ENCODE data around the gene SCN10A.

The SCN10A gene

GRCh38 chr3:38746641-38747040 is 69.4 kb downstream of the SCN10A start:
- no peak overlapping the region for H3K4me3 ChIP-seq (ENCODE audit: severe bottlenecking)
- no peaks in the 10 kb centered on the region for H3K4me1 ChIP-seq (ENCODE audit: insufficient read depth, poor library complexity, severe bottlenecking)
- DNase-seq (ENCODE audit: low spot score), result no peak
- H3K27ac ChIP-seq (ENCODE audit: poor library complexity, severe bottlenecking), result no peak overlapping the region
- no peak for ATAC-seq (ENCODE audit: low read depth)
- TF ChIP-seq CTCF (IDR thresholded peaks at IDR 0.05; ENCODE audit: poor library complexity, severe bottlenecking), result no peak
- no peaks in the 10 kb centered on the region for H3K36me3 ChIP-seq (ENCODE audit: low read depth)
- no peaks in the 10 kb centered on the region for H3K9me3 ChIP-seq (ENCODE audit: severe bottlenecking)
- H3K27me3 ChIP-seq (ENCODE audit: insufficient read depth, poor library complexity, severe bottlenecking), result no peaks in the 10 kb centered on the region

DNA sequence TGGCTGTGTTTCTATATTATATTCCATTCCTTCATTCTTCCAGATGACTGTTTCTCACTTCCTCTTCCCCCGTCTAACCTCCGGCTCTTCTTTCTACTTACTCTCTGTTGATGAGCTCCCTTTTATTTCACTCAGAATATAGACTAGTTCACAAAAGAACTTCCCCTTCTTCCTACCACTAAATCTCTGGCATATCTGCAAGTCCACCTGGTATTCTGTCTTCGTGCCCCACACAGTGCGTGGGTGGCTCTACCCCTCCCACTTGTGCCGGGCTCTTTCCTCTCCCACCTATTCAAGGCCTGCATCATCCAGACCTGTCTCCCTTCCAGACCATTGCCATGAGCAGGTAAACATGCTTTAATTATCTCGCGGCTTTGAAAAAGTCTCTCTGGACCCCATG is 73.0 kb downstream of the SCN10A start:
- no peak for TF ChIP-seq CTCF (IDR thresholded peaks at IDR 0.05; ENCODE audit: poor library complexity, severe bottlenecking)
- ATAC-seq (ENCODE audit: low read depth), result no peak
- H3K9me3 ChIP-seq (ENCODE audit: severe bottlenecking), result no peaks in the 10 kb centered on the region

GRCh38 chr3:38742550-38742949 is 73.5 kb downstream of the SCN10A start:
- Histone ChIP-seq H3K4me1 (ENCODE audit: insufficient read depth, poor library complexity, severe bottlenecking) (no peaks in the 10 kb centered on the region), H3K36me3 (ENCODE audit: low read depth) (no peaks in the 10 kb centered on the region), H3K4me3 (ENCODE audit: severe bottlenecking) (no peak overlapping the region), H3K9me3 (ENCODE audit: severe bottlenecking) (no peaks in the 10 kb centered on the region), H3K27me3 (ENCODE audit: insufficient read depth, poor library complexity, severe bottlenecking) (no peaks in the 10 kb centered on the region), H3K27ac (ENCODE audit: poor library complexity, severe bottlenecking) (no peak overlapping the region)
- TF ChIP-seq CTCF (IDR thresholded peaks at IDR 0.05; ENCODE audit: poor library complexity, severe bottlenecking), result no peak
- ATAC-seq (ENCODE audit: low read depth) (no peak), DNase-seq (ENCODE audit: low spot score) (no peak)

More for the DNA sequence above, 73.0 kb downstream of the SCN10A start:
- H3K36me3 ChIP-seq (ENCODE audit: low read depth), result no peaks in the 10 kb centered on the region
- H3K4me1 ChIP-seq (ENCODE audit: insufficient read depth, poor library complexity, severe bottlenecking), result no peaks in the 10 kb centered on the region
- no peak overlapping the region for H3K4me3 ChIP-seq (ENCODE audit: severe bottlenecking)
- no peak overlapping the region for H3K27ac ChIP-seq (ENCODE audit: poor library complexity, severe bottlenecking)
- DNase-seq (ENCODE audit: low spot score), result no peak
- H3K27me3 ChIP-seq (ENCODE audit: insufficient read depth, poor library complexity, severe bottlenecking), result no peaks in the 10 kb centered on the region

DNA sequence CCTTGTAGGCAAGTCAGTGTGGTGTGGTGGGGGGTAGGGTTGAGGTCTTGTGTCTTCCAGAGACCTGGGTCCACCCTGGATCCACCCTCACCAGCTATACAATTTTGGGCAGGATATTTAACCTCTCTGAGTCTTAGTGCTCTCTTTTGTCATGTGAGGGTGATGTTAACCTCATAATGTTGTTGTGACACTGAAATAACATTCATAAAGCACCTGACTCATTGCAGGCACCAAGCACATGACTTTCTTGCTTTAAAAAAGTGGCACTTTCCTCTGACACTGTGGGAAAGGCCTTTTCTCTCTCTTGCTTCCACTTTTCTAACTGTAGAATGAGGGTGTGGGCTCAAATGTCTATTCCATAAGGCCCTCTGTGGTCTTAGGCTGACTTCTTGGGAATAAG is 75.5 kb downstream of the SCN10A start:
- TF ChIP-seq CTCF (IDR thresholded peaks at IDR 0.05; ENCODE audit: poor library complexity, severe bottlenecking), result no peak
- no peak for DNase-seq (ENCODE audit: low spot score)

GRCh38 chr3:38739931-38740330 is 76.1 kb downstream of the SCN10A start:
- DNase-seq (ENCODE audit: low spot score), result no peak
- no peaks in the 10 kb centered on the region for H3K4me1 ChIP-seq (ENCODE audit: insufficient read depth, poor library complexity, severe bottlenecking)
- H3K36me3 ChIP-seq (ENCODE audit: low read depth), result no peaks in the 10 kb centered on the region
- H3K27me3 ChIP-seq (ENCODE audit: insufficient read depth, poor library complexity, severe bottlenecking), result no peaks in the 10 kb centered on the region
- ATAC-seq (ENCODE audit: low read depth), result no peak
- no peak for TF ChIP-seq CTCF (IDR thresholded peaks at IDR 0.05; ENCODE audit: poor library complexity, severe bottlenecking)
- no peak overlapping the region for H3K27ac ChIP-seq (ENCODE audit: poor library complexity, severe bottlenecking)
- no peak overlapping the region for H3K4me3 ChIP-seq (ENCODE audit: severe bottlenecking)
- no peaks in the 10 kb centered on the region for H3K9me3 ChIP-seq (ENCODE audit: severe bottlenecking)

More for the DNA sequence above, 75.5 kb downstream of the SCN10A start:
- Histone ChIP-seq H3K27me3 (ENCODE audit: insufficient read depth, poor library complexity, severe bottlenecking) (no peaks in the 10 kb centered on the region), H3K27ac (ENCODE audit: poor library complexity, severe bottlenecking) (no peak overlapping the region), H3K9me3 (ENCODE audit: severe bottlenecking) (no peaks in the 10 kb centered on the region), H3K4me1 (ENCODE audit: insufficient read depth, poor library complexity, severe bottlenecking) (no peaks in the 10 kb centered on the region), H3K36me3 (ENCODE audit: low read depth) (no peaks in the 10 kb centered on the region), H3K4me3 (ENCODE audit: severe bottlenecking) (no peak overlapping the region)
- no peak for ATAC-seq (ENCODE audit: low read depth)
